HG03280 (cell line): ENCODE results near the gene KLHDC8A.

Source experiments
- ATAC-seq: cut with Tn5 transposase; IDR thresholded peaks from one replicate; pipeline ENCODE4 v1.9.1; 2021; ENCODE audit warnings: mild to moderate bottlenecking, moderate library complexity; ENCODE audit not compliant: unreplicated experiment

Gene KLHDC8A

GRCh38 chr1:205319081-205320018 lies 37.4 kb downstream of the KLHDC8A start:
- no peak for ATAC-seq

GRCh38 chr1:205318231-205318991 lies 38.3 kb downstream of the KLHDC8A start:
- no peak for ATAC-seq

- ATAC-seq, result no peak
These were observed 39.3 kb downstream of the KLHDC8A start for GRCh38 chr1:205317311-205317917.

- ATAC-seq, result no peak
These were observed 40.6 kb downstream of the KLHDC8A start for GRCh38 chr1:205316161-205316566.

GRCh38 chr1:205315008-205315618 lies 41.6 kb downstream of the KLHDC8A start:
- ATAC-seq, result no peak

- no peak for ATAC-seq
These were observed 43.0 kb downstream of the KLHDC8A start for GRCh38 chr1:205313563-205314308.

- no peak for ATAC-seq
These were observed 43.7 kb downstream of the KLHDC8A start for GRCh38 chr1:205312866-205313562.

- ATAC-seq, result no peak
These were observed 45.6 kb downstream of the KLHDC8A start for GRCh38 chr1:205310976-205311704.

GRCh38 chr1:205309741-205310140 lies 47.0 kb downstream of the KLHDC8A start:
- no peak for ATAC-seq

- ATAC-seq, result no peak
These were observed 49.7 kb downstream of the KLHDC8A start for GRCh38 chr1:205306929-205307566.

GRCh38 chr1:205304695-205305070 lies 52.0 kb downstream of the KLHDC8A start:
- ATAC-seq, result no peak

- no peak for ATAC-seq
These were observed 52.6 kb downstream of the KLHDC8A start for GRCh38 chr1:205304046-205304694.

- no peak for ATAC-seq
These were observed 53.4 kb downstream of the KLHDC8A start for GRCh38 chr1:205303247-205303888.

GRCh38 chr1:205301842-205302588 lies 54.7 kb downstream of the KLHDC8A start:
- ATAC-seq, result no peak

- ATAC-seq, result no peak
These were observed 55.4 kb downstream of the KLHDC8A start for GRCh38 chr1:205301205-205301821.

GRCh38 chr1:205300149-205300548 lies 56.6 kb downstream of the KLHDC8A start:
- no peak for ATAC-seq
